Measurements from ENCODE around the gene TNFRSF21.
A peak's percentile ranks its signal among the peaks of the same experiment; 100 is the strongest.

Gene TNFRSF21

GRCh38 chr6:47200536-47201334 is 109.0 kb downstream of the TNFRSF21 start:
- DNase-seq (ENCODE audit: low read depth), result no peak
- TF ChIP-seq CTCF (conservative IDR thresholded peaks at IDR 0.05; ENCODE audit: low read length), result no peak
- H3K4me3 ChIP-seq (ENCODE audit: low read length), result no peak overlapping the region

- no peak for DNase-seq (ENCODE audit: low read depth)
- H3K4me3 ChIP-seq (ENCODE audit: low read length), result peak overlapping the region; percentile 11; the same call in 1 of the 2 replicates
Observed at GRCh38 chr6:47197682-47198640, 111.7 kb downstream of the TNFRSF21 start.

GRCh38 chr6:47196113-47196512 is 113.6 kb downstream of the TNFRSF21 start:
- no peak overlapping the region for H3K4me3 ChIP-seq (ENCODE audit: low read length)
- no peak for DNase-seq (ENCODE audit: low read depth)
- TF ChIP-seq CTCF (conservative IDR thresholded peaks at IDR 0.05; ENCODE audit: low read length), result no peak

More at GRCh38 chr6:47197682-47198640, 111.7 kb downstream of the TNFRSF21 start:
- no peak for TF ChIP-seq CTCF (conservative IDR thresholded peaks at IDR 0.05; ENCODE audit: low read length)

- H3K4me3 ChIP-seq (ENCODE audit: low read length), result no peak overlapping the region
- DNase-seq (ENCODE audit: low read depth), result peak; percentile 21
- TF ChIP-seq CTCF (conservative IDR thresholded peaks at IDR 0.05; ENCODE audit: low read length), result no peak
Observed at GRCh38 chr6:47195011-47195650, 114.6 kb downstream of the TNFRSF21 start.

- TF ChIP-seq CTCF (conservative IDR thresholded peaks at IDR 0.05; ENCODE audit: low read length), result no peak
- no peak overlapping the region for H3K4me3 ChIP-seq (ENCODE audit: low read length)
- DNase-seq (ENCODE audit: low read depth), result peak; percentile 46
Observed at GRCh38 chr6:47188588-47189021, 121.1 kb downstream of the TNFRSF21 start.

- TF ChIP-seq CTCF (conservative IDR thresholded peaks at IDR 0.05; ENCODE audit: low read length), result no peak
- peak; percentile 63 for DNase-seq (ENCODE audit: low read depth)
- H3K4me3 ChIP-seq (ENCODE audit: low read length), result no peak overlapping the region
Observed at GRCh38 chr6:47187893-47188587, 121.7 kb downstream of the TNFRSF21 start.

Data from AG10803 (cell line).